Ovary (tissue), 3 donors: Measurements from ENCODE around the gene TANC1.

Experiments used
- EP300 ChIP-seq: sonication (generic); formaldehyde crosslinking; IDR thresholded peaks from one replicate; pipeline ENCODE4 v1.6.1; 2017; ENCODE audit warnings: antibody characterized with exemption
- POLR2A ChIP-seq: fragments of 450-650 bp; IDR thresholded peaks from one replicate; pipeline ENCODE4 v1.6.1; 2017; ENCODE audit warnings: antibody characterized with exemption, mild to moderate bottlenecking, moderate library complexity
- TF ChIP-seq, protein P1 (sequence below), 3 donors: fragments of 450-650 bp in 2 of 3; fragments of 200-600 bp in 1 of 3; IDR thresholded peaks; one replicate each; pipeline versions ENCODE4 v1.5.1 to v1.8.0; 2016 to 2022; ENCODE audit warnings: antibody characterized with exemption in 3 of 3, mild to moderate bottlenecking in 1 of 3
- donor health status: DM: no; HTN: no; CAD: no.

DNA sequence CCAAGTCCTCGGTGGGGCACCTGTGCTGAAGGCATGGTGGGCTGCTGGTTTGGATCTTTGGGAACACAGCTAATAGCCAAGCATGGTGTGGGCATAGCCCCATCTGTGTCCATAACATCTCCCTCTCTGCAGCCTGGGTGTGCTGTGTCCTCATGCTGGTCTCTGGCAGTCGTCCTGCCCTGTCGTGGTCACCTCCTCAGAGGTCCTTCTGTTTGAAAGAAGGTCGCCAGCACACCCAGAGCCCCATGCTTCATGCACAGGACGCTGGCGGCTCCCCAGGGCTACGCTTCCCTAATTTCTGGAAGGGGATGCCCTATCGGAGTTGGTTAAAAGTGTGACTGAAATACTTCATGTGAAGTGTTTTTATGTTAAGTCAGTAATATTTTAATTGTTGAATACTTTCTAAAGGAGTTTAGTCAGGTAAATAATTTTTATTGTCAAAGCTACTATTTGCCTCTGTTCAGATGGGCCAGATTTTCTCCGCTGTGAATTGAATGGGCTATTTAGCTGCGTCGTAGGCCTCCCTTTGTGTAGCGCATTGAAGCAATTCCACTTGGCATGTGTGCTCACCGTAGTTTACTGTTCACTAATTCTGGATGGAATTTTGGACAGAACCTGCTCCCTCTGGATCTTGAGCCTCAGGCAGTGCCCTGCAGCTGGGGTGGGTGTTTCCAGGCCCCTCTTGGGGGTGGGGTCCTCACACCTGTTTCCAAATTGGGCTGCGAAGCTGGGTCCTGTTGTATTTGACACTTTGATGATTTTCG lies 236.1 kb downstream of the TANC1 start:
- TF ChIP-seq, protein P1, sequence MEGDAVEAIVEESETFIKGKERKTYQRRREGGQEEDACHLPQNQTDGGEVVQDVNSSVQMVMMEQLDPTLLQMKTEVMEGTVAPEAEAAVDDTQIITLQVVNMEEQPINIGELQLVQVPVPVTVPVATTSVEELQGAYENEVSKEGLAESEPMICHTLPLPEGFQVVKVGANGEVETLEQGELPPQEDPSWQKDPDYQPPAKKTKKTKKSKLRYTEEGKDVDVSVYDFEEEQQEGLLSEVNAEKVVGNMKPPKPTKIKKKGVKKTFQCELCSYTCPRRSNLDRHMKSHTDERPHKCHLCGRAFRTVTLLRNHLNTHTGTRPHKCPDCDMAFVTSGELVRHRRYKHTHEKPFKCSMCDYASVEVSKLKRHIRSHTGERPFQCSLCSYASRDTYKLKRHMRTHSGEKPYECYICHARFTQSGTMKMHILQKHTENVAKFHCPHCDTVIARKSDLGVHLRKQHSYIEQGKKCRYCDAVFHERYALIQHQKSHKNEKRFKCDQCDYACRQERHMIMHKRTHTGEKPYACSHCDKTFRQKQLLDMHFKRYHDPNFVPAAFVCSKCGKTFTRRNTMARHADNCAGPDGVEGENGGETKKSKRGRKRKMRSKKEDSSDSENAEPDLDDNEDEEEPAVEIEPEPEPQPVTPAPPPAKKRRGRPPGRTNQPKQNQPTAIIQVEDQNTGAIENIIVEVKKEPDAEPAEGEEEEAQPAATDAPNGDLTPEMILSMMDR (IDR thresholded peaks at IDR 0.05) = no peak
- TF ChIP-seq EP300 (no peak), POLR2A (no peak)
